ENCODE results near the gene TLE2. TPM values are rescaled to one million over a fixed set of nuclear protein-coding genes. Genes with fewer than 3 reads are reported as not detected.
"Not testable (repeated sequence)": the region's sequence is repeated elsewhere in the genome, so short reads cannot be mapped to it uniquely, and the experiment has no call there.

The TLE2 gene
- total RNA-seq, 4 donors from 2014 or later: 5.4 to 22.7 (median 7.6) TPM

DNA sequence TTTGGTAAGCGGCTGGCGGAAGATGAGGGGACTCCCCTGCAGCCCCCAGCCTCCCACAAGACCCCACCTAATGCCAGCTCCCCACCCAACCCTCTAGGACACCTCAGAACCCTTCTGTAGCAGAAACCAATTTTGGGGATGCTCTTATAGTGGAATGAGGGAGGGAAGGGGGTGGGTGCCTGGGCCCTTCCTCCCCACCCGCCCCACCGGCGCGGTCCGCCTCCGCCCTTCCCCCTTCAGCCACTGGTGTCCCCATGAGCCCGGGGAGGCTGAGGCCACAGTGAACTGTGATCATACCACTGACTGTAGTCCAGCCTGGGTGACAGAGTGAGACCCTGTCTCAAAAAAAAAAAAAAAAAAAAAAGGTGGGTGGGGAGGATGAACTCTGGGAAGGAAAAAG is 35.5 kb downstream of the TLE2 start:
- no peak for DNase-seq
- Histone ChIP-seq H3K4me3 (no peak overlapping the region), H3K4me1 (no peaks in the 10 kb centered on the region), H3K27me3 (no peaks in the 10 kb centered on the region), H3K27ac (no peak overlapping the region), H3K9me3 (no peaks in the 10 kb centered on the region), H3K36me3 (peaks cover 0 to 1% (median 0%) of the 10 kb centered on the region in 3 donors)
- no CpG with 5 or more reads among the region's 9 CpGs for WGBS, 2 donors
- no peak for TF ChIP-seq POLR2A (IDR thresholded peaks at IDR 0.05)
- TF ChIP-seq, protein P1, sequence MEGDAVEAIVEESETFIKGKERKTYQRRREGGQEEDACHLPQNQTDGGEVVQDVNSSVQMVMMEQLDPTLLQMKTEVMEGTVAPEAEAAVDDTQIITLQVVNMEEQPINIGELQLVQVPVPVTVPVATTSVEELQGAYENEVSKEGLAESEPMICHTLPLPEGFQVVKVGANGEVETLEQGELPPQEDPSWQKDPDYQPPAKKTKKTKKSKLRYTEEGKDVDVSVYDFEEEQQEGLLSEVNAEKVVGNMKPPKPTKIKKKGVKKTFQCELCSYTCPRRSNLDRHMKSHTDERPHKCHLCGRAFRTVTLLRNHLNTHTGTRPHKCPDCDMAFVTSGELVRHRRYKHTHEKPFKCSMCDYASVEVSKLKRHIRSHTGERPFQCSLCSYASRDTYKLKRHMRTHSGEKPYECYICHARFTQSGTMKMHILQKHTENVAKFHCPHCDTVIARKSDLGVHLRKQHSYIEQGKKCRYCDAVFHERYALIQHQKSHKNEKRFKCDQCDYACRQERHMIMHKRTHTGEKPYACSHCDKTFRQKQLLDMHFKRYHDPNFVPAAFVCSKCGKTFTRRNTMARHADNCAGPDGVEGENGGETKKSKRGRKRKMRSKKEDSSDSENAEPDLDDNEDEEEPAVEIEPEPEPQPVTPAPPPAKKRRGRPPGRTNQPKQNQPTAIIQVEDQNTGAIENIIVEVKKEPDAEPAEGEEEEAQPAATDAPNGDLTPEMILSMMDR (IDR thresholded peaks at IDR 0.05): no peak
- intact Hi-C loops (cut with DNase I): no loop called here

DNA sequence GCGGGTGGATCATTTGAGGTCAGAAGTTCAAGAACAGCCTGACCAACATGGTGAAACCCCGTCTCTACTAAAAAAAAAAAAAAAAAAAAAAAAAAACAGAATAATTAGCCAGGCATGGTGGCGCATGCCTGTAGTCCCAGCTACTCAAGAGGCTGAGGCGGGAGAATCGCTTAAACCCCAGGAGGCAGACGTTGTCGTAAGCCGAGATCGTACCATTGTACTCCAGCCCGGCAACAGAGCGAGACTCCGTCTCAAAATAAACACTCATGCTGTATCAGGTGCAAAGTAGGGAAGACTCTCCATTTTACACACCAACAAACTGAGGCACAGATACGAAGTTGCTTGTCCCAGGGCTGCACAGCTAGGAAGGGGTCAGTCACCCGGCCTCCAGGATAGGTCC is 36.1 kb downstream of the TLE2 start:
- Histone ChIP-seq H3K9me3 (no peaks in the 10 kb centered on the region), H3K27ac (no peak overlapping the region), H3K4me3 (no peak overlapping the region), H3K36me3 (no peaks in the 10 kb centered on the region), H3K4me1 (no peaks in the 10 kb centered on the region), H3K27me3 (no peaks in the 10 kb centered on the region)
- intact Hi-C loops (cut with DNase I): no loop called here
- TF ChIP-seq POLR2A (IDR thresholded peaks at IDR 0.05): no peak
- TF ChIP-seq, protein P1 (IDR thresholded peaks at IDR 0.05): no peak
- no peak for DNase-seq
- 39 to 64% methylated on average over 5 to 13 of the region's 14 CpGs for WGBS, 2 donors

DNA sequence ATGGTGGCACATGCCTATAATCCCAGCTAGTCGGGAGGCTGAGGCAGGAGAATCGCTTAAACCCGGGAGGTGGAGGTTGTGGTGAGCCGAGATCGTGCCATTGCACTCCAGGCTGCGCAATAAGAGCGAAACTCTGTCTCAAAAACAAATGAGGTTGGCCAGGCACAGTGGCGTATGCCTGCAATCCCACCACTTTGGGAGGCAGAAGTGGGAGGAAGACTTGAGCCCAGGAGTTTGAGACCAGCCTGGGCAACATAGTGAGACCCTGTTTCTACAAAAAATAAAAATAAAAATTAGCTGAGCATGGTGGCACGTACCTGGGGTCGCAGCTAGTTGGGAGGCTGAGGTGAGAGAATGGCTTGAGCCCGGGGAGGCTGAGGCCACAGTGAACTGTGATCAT is 36.7 kb downstream of the TLE2 start:
- DNase-seq; intact Hi-C loops (cut with DNase I); H3K27ac ChIP-seq; H3K4me3 ChIP-seq; H3K9me3 ChIP-seq; H3K27me3 ChIP-seq; H3K4me1 ChIP-seq; H3K36me3 ChIP-seq: not testable (repeated sequence)
- WGBS, 2 donors: 86 to 95% methylated on average over 9 to 11 of the region's 11 CpGs

DNA sequence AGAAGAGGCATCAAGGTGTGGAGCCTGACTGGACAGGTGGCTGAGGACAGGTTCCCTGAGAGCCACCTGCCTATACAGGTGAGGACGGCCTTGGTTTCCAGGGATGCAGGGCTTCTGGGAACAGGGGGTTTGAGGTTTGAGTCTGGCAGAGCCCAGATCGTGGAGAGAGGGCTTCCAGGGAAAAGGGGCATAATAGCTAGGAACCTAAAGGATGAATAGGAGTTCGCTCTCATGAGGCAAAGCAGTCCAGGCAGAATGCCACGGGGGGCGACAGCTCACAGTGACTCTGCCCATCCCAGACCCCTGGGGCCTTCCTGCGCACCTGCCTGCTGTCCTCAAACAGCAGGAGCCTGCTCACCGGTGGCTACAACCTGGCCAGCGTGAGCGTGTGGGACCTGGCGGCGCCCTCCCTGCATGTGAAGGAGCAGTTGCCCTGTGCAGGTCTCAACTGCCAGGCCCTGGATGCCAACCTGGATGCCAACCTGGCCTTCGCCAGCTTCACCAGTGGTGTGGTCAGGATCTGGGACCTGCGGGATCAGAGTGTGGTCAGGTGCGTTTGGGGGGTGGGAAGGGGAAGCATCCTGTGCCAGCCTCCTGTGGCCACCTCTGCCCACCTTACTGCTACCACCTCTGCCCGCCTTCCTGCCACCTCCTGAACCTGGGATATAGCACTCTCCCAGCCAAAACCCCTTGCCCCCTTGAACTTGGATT is 39.7 kb downstream of the TLE2 start:
- DNase-seq: no peak
- Histone ChIP-seq H3K36me3 (no peaks in the 10 kb centered on the region), H3K4me1 (peaks cover 0 to 2% (median 0%) of the 10 kb centered on the region in 3 donors), H3K9me3 (no peaks in the 10 kb centered on the region), H3K27ac (no peak overlapping the region), H3K4me3 (no peak overlapping the region), H3K27me3 (peaks cover 0 to 11% (median 0%) of the 10 kb centered on the region in 4 donors)
- WGBS, 2 donors: 95% methylated on average over 13 of the region's 15 CpGs; no CpG with 5 or more reads in 1 of the 2 donors
- intact Hi-C loops (cut with DNase I): no loop called here
- TF ChIP-seq, protein P1 (IDR thresholded peaks at IDR 0.05): no peak
- TF ChIP-seq POLR2A (IDR thresholded peaks at IDR 0.05): no peak

DNA sequence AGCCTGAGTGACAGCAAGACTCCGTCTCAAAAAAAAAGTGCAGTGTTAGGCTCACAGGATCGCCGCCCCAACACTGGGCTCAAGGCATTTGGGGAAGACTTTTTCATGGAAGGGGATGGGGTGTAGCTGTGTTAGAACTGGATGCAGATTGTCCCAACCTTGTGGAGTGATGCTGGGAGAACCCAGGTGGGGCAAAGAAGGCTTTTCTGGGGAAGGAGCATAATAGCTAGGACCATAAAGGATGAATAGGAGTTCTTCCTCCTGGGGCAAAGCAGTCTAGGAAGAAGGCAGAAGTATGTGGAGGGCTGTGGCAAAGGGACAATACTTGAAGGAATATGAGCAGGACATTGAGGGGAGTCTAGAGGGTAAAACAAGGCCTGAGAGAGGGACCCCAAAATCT is 40.5 kb downstream of the TLE2 start:
- WGBS, 2 donors: 89 to 100% methylated on average over 3 of the region's 3 CpGs

More for the DNA sequence above, 40.5 kb downstream of the TLE2 start:
- Histone ChIP-seq H3K36me3 (no peaks in the 10 kb centered on the region), H3K27me3 (peaks cover 0 to 19% (median 0%) of the 10 kb centered on the region in 4 donors), H3K4me3 (no peak overlapping the region), H3K4me1 (peaks cover 5 to 10% (median 6%) of the 10 kb centered on the region in 3 donors), H3K9me3 (no peaks in the 10 kb centered on the region), H3K27ac (no peak overlapping the region)
- intact Hi-C loops (cut with DNase I): no loop called here
- TF ChIP-seq, protein P1 (IDR thresholded peaks at IDR 0.05): no peak
- TF ChIP-seq POLR2A (IDR thresholded peaks at IDR 0.05): no peak
- no peak for DNase-seq
